HL-60 (cell line): ENCODE results near the gene DNAJB1.
A peak's percentile ranks its signal among the peaks of the same experiment; 100 is the strongest.

Experiments used
- GABPA ChIP-seq: IDR thresholded peaks from 2 replicates; pipeline ENCODE4 v1.6.1; 2012; ENCODE audit warnings: low read depth
- POLR2AphosphoS5 ChIP-seq: IDR thresholded peaks from 2 replicates; pipeline ENCODE4 v1.6.1; 2012; ENCODE audit warnings: low read depth
- TF ChIP-seq, protein P1 (sequence below): IDR thresholded peaks from one replicate; pipeline ENCODE4 v1.5.1; 2011; ENCODE audit warnings: low read length, control low read depth, inconsistent platforms; ENCODE audit not compliant: insufficient read depth
- TF ChIP-seq, protein P2 (sequence below): IDR thresholded peaks from 2 replicates; pipeline ENCODE4 v1.6.1; 2012; ENCODE audit warnings: low read depth; ENCODE audit not compliant: insufficient replicate concordance

DNA sequence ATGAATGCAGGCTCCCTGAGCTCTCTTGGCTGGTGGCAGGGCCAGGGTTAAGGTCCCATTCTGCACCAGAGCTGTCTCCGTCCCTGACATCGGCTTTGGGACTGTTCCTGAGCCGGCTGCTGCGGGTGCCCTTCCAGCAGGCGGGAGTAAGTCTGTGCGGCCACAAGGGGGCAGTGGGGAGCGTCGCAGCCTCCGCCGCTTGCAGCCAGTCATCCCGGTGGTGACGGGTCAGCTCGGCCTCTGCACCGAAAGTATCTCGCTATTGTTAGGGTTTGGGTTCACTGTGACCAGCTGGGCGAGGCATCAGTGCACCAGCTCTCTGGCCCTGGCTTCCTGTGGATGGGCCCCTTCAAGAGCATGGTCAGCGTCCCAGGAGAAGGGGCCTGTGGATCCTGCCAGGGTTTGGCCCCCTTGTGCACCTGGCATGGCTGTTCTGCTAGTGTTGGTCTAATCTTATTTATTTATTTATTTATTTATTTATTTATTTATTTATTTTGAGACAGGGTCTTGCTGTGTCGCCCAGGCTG, 38.5 kb upstream of the DNAJB1 start:
- TF ChIP-seq, protein P1, sequence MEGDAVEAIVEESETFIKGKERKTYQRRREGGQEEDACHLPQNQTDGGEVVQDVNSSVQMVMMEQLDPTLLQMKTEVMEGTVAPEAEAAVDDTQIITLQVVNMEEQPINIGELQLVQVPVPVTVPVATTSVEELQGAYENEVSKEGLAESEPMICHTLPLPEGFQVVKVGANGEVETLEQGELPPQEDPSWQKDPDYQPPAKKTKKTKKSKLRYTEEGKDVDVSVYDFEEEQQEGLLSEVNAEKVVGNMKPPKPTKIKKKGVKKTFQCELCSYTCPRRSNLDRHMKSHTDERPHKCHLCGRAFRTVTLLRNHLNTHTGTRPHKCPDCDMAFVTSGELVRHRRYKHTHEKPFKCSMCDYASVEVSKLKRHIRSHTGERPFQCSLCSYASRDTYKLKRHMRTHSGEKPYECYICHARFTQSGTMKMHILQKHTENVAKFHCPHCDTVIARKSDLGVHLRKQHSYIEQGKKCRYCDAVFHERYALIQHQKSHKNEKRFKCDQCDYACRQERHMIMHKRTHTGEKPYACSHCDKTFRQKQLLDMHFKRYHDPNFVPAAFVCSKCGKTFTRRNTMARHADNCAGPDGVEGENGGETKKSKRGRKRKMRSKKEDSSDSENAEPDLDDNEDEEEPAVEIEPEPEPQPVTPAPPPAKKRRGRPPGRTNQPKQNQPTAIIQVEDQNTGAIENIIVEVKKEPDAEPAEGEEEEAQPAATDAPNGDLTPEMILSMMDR, result peak; percentile 85
- TF ChIP-seq, protein P2, sequence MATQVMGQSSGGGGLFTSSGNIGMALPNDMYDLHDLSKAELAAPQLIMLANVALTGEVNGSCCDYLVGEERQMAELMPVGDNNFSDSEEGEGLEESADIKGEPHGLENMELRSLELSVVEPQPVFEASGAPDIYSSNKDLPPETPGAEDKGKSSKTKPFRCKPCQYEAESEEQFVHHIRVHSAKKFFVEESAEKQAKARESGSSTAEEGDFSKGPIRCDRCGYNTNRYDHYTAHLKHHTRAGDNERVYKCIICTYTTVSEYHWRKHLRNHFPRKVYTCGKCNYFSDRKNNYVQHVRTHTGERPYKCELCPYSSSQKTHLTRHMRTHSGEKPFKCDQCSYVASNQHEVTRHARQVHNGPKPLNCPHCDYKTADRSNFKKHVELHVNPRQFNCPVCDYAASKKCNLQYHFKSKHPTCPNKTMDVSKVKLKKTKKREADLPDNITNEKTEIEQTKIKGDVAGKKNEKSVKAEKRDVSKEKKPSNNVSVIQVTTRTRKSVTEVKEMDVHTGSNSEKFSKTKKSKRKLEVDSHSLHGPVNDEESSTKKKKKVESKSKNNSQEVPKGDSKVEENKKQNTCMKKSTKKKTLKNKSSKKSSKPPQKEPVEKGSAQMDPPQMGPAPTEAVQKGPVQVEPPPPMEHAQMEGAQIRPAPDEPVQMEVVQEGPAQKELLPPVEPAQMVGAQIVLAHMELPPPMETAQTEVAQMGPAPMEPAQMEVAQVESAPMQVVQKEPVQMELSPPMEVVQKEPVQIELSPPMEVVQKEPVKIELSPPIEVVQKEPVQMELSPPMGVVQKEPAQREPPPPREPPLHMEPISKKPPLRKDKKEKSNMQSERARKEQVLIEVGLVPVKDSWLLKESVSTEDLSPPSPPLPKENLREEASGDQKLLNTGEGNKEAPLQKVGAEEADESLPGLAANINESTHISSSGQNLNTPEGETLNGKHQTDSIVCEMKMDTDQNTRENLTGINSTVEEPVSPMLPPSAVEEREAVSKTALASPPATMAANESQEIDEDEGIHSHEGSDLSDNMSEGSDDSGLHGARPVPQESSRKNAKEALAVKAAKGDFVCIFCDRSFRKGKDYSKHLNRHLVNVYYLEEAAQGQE, result no peak
- TF ChIP-seq GABPA, result no peak
- TF ChIP-seq POLR2AphosphoS5, result no peak
